Measurements from ENCODE around the gene REX1BD.

GRCh38 chr19:18551631-18552030, 37.0 kb upstream of the REX1BD start:
- TF ChIP-seq USF2 (IDR thresholded peaks at IDR 0.05; ENCODE audit: low read depth, low read length), result no peak
- TF ChIP-seq CTCF (conservative IDR thresholded peaks at IDR 0.05; ENCODE audit: low read depth, low read length), result no peak
- no peak for TF ChIP-seq MXI1 (IDR thresholded peaks at IDR 0.05; ENCODE audit: borderline replicate concordance, low read depth, low read length)
- no peak for TF ChIP-seq MAZ (IDR thresholded peaks at IDR 0.05; ENCODE audit: borderline replicate concordance, low read depth, low read length)
- TF ChIP-seq POLR2A (IDR thresholded peaks at IDR 0.05; ENCODE audit: low read depth, low read length), result no peak
- no peak for TF ChIP-seq RFX5 (IDR thresholded peaks at IDR 0.05; ENCODE audit: low read depth, low read length)
- TF ChIP-seq RAD21 (IDR thresholded peaks at IDR 0.05; ENCODE audit: low read length), result no peak
- no peak for TF ChIP-seq CEBPB (IDR thresholded peaks at IDR 0.05; ENCODE audit: low read depth, low read length)
- no peak for TF ChIP-seq BHLHE40 (IDR thresholded peaks at IDR 0.05; ENCODE audit: low read depth, low read length)
- no peak for TF ChIP-seq CHD1 (IDR thresholded peaks at IDR 0.05; ENCODE audit: low read depth, low read length)
- TF ChIP-seq RCOR1 (IDR thresholded peaks at IDR 0.05; ENCODE audit: insufficient replicate concordance, low read length), result no peak
- TF ChIP-seq MAFK (IDR thresholded peaks at IDR 0.05; ENCODE audit: low read depth, low read length), result no peak

Measured in IMR-90 (cell line).